HG03159 (cell line): ENCODE data around the gene LRIT3.

ENCODE experiments used
- ATAC-seq: cut with Tn5 transposase; IDR thresholded peaks from one replicate; pipeline ENCODE4 v1.9.1; 2021; ENCODE audit warnings: mild to moderate bottlenecking, moderate library complexity; ENCODE audit not compliant: unreplicated experiment

Gene LRIT3, protein sequence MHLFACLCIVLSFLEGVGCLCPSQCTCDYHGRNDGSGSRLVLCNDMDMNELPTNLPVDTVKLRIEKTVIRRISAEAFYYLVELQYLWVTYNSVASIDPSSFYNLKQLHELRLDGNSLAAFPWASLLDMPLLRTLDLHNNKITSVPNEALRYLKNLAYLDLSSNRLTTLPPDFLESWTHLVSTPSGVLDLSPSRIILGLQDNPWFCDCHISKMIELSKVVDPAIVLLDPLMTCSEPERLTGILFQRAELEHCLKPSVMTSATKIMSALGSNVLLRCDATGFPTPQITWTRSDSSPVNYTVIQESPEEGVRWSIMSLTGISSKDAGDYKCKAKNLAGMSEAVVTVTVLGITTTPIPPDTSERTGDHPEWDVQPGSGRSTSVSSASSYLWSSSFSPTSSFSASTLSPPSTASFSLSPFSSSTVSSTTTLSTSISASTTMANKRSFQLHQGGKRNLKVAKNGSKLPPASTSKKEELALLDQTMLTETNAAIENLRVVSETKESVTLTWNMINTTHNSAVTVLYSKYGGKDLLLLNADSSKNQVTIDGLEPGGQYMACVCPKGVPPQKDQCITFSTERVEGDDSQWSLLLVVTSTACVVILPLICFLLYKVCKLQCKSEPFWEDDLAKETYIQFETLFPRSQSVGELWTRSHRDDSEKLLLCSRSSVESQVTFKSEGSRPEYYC

DNA sequence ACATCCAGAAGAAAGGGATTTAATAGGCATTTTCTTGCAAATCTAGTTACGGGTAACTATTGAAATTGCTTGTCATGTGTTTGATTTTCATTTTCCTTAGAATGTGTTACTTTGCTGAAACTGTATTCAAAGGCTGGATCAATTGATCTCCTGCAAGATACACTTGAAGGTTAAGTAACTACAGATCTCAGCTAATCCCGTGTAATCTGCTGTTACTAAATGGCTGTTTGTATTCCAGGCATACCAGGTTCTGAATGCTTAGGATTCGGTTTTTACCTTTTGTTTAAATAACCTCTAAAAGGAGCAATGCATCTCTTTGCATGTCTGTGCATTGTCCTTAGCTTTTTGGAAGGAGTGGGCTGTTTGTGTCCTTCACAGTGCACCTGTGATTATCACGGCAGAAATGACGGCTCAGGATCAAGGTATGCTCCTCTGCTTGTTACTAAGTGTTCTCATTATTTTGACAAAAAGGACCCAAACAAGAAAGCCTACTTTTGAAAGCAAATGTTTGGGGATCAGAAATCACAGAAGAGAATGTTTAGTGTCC lies at the start of gene LRIT3:
Gene LRIT3 (plus strand): TSS at position 212 of the 547 bp plus-strand sequence. CDS start 95 bp downstream, at position 307.
- ATAC-seq, result no peak

DNA sequence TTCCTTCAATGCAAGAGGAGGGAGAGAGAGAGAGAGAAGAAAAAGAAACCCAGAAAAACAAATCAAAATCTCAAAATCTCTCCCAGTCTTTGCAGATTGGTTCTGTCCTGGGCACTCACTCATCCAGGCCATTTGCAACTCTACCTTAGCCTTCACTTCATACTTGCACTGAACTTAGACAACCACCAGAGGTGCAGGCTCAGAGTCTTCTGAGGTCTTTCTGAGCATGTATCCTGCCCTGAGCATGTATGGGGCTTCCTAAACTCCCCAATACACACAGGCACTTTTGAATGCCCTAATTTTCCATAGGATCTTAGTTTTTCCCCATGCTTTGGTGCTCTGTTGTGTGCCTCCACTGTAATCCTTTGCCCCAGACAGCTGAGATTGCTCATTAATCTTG lies 49.0 kb upstream of the LRIT3 start:
- ATAC-seq, result no peak

GRCh38 chr4:109801099-109801789 lies 46.7 kb upstream of the LRIT3 start:
- no peak for ATAC-seq

- ATAC-seq, result no peak
Observed at GRCh38 chr4:109801895-109802319, 46.0 kb upstream of the LRIT3 start, which contains the start of gene CFI. CFI (minus strand) TSS chr4:109801999; CDS start chr4:109801971, 28 bp downstream.

DNA sequence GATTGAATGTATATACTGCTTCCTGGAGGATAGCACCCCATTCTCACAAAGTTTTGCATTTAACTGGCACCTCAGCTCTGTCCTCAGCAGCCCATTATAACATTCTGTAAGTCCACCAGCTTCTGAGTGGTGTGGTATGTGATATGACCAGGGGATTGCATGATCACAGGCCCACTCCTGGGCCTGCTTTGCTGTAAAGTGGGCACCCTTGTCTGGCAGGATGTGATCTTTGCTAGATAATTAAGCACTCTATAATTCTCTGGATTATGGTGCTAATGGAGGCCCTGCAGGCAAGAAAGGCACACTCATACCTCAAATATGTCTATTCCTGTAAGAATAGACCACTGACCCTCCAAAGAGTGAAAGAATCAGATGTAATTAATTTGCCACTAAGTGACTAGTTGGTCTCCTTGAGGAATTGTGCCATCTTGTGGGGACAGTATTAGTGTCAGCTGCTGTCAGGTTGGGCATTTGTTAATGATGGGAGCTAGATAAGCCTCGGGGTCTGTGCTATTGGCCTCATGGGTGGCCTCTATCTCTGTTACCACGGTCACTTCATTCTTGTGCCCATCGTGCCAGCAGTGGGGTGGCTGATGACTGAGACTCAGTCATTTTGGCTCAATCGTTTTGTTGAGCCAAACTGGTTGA lies 43.9 kb upstream of the LRIT3 start:
- peak; percentile 77 for ATAC-seq

- no peak for ATAC-seq
Observed at GRCh38 chr4:109809655-109810054, 38.3 kb upstream of the LRIT3 start.

DNA sequence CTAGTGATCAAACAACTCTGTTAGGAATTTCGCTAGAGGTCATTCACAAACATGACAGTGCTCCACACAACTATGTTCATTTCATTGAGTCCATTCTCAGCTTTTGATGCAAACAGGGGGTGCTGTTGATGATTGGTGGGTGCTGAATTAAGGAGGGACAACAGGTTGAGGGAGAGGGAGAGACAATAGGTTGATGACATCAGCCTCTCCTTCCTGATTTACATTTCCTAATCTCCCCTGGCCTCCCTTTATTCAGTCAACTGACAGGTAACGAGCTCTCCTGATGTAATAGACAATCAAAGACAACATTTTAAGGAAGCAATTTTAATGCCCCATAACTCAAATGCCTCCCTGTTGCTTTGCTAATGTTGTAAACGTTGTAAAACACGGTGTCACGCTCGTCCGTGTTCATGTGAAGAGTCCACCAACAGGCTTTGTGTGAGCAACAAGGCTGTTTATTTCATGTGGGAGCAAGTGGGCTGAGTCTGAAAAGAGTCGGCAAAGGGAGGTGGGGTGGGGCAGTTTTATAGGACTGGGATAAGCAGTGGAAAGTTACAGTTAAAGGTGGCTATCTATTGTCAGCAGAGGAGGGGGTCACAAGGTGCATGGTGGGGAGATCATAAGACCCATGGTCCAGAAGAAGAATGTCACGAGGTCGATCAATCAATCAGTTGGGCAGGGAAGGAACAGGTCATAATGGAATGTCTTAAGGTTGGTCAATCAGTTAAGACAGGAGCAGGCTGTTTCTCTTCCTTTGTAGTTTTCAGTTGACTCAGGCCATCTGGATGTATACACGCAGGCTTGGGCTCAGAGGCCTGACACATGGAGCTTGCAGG lies 37.1 kb upstream of the LRIT3 start:
- no peak for ATAC-seq

GRCh38 chr4:109811707-109812106 lies 36.2 kb upstream of the LRIT3 start:
- ATAC-seq, result no peak

- peak; percentile 98 for ATAC-seq
Observed at GRCh38 chr4:109815151-109816081, 32.5 kb upstream of the LRIT3 start, which contains the start of gene GAR1. GAR1 (plus strand) TSS chr4:109815762; CDS start chr4:109816165, 403 bp downstream.

DNA sequence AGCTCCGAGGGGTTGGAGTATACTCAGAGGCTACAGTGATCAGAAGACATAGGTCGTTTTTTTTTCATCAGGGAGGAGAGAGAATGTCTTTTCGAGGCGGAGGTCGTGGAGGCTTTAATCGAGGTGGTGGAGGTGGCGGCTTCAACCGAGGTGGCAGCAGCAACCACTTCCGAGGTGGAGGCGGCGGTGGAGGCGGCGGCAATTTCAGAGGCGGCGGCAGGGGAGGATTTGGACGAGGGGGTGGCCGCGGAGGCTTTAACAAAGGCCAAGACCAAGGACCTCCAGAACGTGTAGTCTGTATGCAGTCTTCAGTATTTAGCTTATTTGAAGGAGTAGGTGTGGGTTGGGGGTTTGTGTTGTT lies 31.8 kb upstream of the LRIT3 start:
- no peak for ATAC-seq

GRCh38 chr4:109816894-109817293 lies 31.0 kb upstream of the LRIT3 start:
- ATAC-seq, result no peak

DNA sequence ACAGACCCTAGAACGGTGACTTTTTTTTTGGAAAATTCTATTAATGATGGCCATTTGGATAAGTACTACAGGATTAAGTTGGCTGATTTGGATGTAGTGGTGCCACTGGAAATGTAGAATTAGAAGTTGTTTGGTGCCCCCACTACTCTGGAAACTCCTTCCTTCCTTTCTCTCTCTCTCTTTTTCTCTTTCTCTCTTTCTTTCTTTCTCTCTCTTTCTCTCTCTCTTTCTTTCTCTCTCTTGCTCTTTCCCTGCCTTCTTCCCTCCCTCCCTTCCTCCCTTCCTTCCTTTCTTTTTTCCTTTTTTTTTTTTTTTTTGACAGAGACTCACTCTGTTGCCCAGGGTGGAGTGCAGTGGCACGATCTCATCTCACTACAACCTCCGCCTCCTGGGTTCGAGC lies 29.6 kb upstream of the LRIT3 start:
- no peak for ATAC-seq

DNA sequence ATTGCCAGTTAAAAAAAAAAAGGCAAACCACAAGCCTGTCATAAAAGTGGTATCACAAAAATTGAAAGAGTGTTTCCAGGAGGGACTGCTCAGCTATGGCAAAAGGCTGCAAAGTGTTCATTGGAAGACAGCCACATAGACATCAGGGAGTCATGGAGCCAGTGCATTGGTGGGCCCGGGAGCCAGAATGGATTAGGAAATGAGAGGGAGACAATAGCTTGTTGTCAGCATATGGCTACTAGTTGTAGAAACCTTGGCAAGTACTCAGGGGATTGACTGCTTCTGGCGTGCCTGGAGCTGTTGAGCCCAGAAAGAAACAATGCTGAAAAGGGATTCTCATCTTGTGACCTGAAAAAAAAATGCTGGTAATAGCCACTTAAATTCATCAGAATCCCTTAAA lies 27.3 kb upstream of the LRIT3 start:
- ATAC-seq, result no peak

- ATAC-seq, result no peak
Observed at GRCh38 chr4:109821185-109821584, 26.7 kb upstream of the LRIT3 start.

- peak; percentile 56 for ATAC-seq
Observed at GRCh38 chr4:109826719-109827118, 21.2 kb upstream of the LRIT3 start.

DNA sequence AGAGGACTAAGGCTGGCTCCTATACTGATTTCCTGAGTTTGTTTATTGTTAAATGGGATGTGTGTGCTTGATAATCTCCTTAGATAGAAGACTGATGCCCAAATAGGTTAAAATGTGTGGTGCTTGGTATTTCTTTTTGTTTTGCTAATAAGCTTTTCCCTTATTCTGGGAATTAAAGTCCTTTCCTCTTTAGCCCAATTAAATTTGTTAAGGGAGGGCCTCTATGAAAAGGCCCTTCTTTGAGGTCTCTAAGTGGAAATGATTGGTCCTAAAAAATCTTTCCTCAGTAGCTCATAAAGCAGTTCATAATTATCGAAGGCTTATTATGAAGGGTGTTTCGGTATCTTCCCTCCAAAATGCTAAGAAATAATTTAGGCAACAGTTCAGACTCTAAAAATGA lies 20.2 kb upstream of the LRIT3 start, which contains the start of gene RRH:
Gene RRH (plus strand): TSS at position 301 of the 400 bp plus-strand sequence. CDS start 56 bp downstream, at position 357.
- ATAC-seq, result no peak

DNA sequence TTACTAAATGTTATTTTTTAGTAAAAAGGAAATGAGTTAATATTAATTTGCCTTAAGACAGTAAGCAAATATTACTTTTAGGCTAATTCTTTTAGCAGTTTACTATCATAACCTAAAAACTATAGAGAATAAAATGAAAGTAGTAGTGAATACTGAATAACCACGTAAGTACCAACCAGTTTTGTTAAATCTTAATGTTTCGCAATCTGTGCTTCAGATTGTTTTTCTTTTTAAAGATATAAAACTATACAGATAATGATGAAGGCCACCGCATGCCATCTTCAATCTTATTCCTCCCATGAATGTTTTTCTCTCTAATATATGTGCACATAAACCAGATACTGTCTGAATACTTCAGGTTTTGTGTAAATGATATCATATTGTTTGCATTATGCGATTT lies 14.2 kb upstream of the LRIT3 start:
- no peak for ATAC-seq

- ATAC-seq, result no peak
Observed at GRCh38 chr4:109836985-109837384, 10.9 kb upstream of the LRIT3 start.
